Transverse colon (tissue), 3 donors: ENCODE data around the gene BTBD19.

Experiments used
- CTCF ChIP-seq, 5 experiments: fragments of 200-600 bp in 3 of 5; fragments of 450-650 bp in 2 of 5; sonication (generic) in 3 of 5; IDR thresholded peaks; 1 replicate in 2 of 5; 2 replicates in 3 of 5; pipeline ENCODE4 v1.5.1; 2016 to 2017; ENCODE audit warnings: antibody characterized with exemption in 5 of 5, inconsistent platforms in 3 of 5, mild to moderate bottlenecking in 2 of 5, moderate library complexity in 1 of 5
- EP300 ChIP-seq: sonication (generic); formaldehyde crosslinking; IDR thresholded peaks from one replicate; pipeline ENCODE4 v1.6.1; 2017; ENCODE audit warnings: antibody characterized with exemption, low read depth
- POLR2A ChIP-seq: fragments of 450-650 bp; IDR thresholded peaks from one replicate; pipeline ENCODE4 v1.6.1; 2016; ENCODE audit warnings: antibody characterized with exemption, mild to moderate bottlenecking, moderate library complexity

DNA sequence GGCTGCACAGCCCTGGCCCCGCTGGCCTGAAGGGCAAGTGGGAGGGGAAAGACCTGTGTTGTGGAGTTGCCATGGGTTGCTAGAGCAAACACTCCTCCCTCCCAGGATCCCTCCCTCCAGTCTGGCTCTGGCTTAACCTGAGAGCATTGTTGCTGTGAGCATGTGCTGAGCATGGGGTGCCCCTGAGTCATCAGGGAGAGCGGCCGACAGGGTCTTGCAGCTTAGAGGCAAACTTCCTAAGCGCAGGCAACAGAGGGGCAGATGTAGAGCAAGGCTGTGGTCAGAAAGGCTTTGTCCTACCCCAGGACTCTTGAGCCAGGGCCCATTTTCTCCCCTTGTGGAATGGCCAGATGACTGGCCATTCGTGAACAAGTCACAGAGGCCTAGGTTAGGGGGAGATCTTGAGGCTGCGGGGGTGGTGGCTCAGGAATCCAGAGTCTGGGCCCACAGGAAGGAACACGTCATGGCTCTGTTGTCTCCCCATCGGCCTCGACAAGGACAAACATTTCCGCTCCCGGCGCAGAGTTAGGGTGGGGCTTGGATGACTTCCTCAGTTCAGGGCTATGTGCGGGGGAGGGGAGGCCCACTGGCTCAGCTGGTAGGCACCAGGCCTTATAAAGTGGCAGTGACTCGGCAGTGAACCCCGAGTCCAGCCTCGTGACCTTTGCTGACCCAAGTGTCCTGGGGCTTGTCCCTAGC, 810 bp upstream of the BTBD19 start:
- TF ChIP-seq CTCF (IDR thresholded peaks at IDR 0.05) (peak in 1 of 5 experiments; percentile 3), EP300 (peak; percentile 83), POLR2A (peak; percentile 60)
